ENCODE measurements around the gene BLZF1.

DNA sequence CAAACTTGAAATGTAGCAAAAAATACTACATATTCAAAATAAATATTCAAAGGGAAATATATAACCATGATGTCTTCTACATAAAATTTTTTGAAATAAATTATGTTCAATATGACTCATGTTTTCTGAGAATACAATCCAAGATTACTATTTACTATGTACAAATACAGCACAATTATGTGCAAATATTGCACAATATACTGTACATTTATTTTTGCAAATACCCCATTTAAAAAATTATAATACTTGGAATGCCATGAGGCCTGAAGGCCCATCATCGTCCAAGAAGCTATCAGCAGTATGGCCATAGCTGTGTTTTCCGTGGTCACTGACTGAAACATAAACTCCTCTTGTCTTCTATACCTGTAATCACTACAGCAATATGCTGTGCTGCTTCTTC lies 47.0 kb downstream of the BLZF1 start:
- TF ChIP-seq, protein P1, sequence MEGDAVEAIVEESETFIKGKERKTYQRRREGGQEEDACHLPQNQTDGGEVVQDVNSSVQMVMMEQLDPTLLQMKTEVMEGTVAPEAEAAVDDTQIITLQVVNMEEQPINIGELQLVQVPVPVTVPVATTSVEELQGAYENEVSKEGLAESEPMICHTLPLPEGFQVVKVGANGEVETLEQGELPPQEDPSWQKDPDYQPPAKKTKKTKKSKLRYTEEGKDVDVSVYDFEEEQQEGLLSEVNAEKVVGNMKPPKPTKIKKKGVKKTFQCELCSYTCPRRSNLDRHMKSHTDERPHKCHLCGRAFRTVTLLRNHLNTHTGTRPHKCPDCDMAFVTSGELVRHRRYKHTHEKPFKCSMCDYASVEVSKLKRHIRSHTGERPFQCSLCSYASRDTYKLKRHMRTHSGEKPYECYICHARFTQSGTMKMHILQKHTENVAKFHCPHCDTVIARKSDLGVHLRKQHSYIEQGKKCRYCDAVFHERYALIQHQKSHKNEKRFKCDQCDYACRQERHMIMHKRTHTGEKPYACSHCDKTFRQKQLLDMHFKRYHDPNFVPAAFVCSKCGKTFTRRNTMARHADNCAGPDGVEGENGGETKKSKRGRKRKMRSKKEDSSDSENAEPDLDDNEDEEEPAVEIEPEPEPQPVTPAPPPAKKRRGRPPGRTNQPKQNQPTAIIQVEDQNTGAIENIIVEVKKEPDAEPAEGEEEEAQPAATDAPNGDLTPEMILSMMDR (IDR thresholded peaks at IDR 0.05), result no peak
- TF ChIP-seq TCF7L2 (IDR thresholded peaks at IDR 0.05; ENCODE audit: low read depth, low read length) (no peak), REST (IDR thresholded peaks at IDR 0.05; ENCODE audit: insufficient read depth in 1 of 2, low read depth in 2 of 2, low read length in 1 of 2) (no peak), POLR2AphosphoS5 (IDR thresholded peaks at IDR 0.05; ENCODE audit: low read depth, low read length) (no peak), SIN3A (IDR thresholded peaks at IDR 0.05; ENCODE audit: borderline replicate concordance, insufficient read depth, low read depth, low read length) (no peak)
